K562 (cell line): ENCODE measurements around the gene IQCN. TPM values are rescaled to one million over a fixed set of nuclear protein-coding genes. Genes with fewer than 3 reads are reported as not detected.

ENCODE experiments used
- BRF1 ChIP-seq: IDR thresholded peaks from 3 replicates; pipeline ENCODE4 v1.6.1; 2011; ENCODE audit warnings: borderline replicate concordance, mild to moderate bottlenecking; ENCODE audit not compliant: insufficient read length; ENCODE audit errors: extremely low read depth
- GTF2F1 ChIP-seq: IDR thresholded peaks from 2 replicates; pipeline ENCODE4 v1.6.1; 2011; ENCODE audit warnings: low read depth, low read length, improper control_type of control experiment
- HOMEZ ChIP-seq: fragments of 250-450 bp; sonication (Bioruptor Pico); IDR thresholded peaks from 2 replicates; pipeline ENCODE4 v1.4.0; 2020; ENCODE audit warnings: mild to moderate bottlenecking, moderate library complexity
- ILK ChIP-seq: fragments of 450-650 bp; IDR thresholded peaks from 2 replicates; pipeline ENCODE4 v1.6.1; 2016; ENCODE audit warnings: missing genetic modification characterization, low read depth, mild to moderate bottlenecking, missing compliant biosample characterization, moderate library complexity, borderline replicate concordance
- NFXL1 ChIP-seq: fragments of 450-650 bp; formaldehyde crosslinking; IDR thresholded peaks from 2 replicates; pipeline ENCODE4 v1.4.0; 2021; ENCODE audit warnings: mild to moderate bottlenecking
- NR1H2 ChIP-seq: sonication (generic); formaldehyde crosslinking; IDR thresholded peaks from 2 replicates; pipeline ENCODE4 v1.4.0; 2020; ENCODE audit warnings: mild to moderate bottlenecking, missing genetic modification reagents
- NUFIP1 ChIP-seq: fragments of 450-650 bp; IDR thresholded peaks from 2 replicates; pipeline ENCODE4 v1.6.1; 2018; ENCODE audit not compliant: partially characterized antibody
- POLR2AphosphoS2 ChIP-seq: IDR thresholded peaks from 2 replicates; pipeline ENCODE4 v1.6.1; 2012; ENCODE audit warnings: low read length, improper control_type of control experiment
- SNIP1 ChIP-seq: fragments of 450-650 bp; IDR thresholded peaks from 2 replicates; pipeline ENCODE4 v1.7.1; 2017; ENCODE audit warnings: low read depth, mild to moderate bottlenecking
- TAF7 ChIP-seq: fragments of 450-650 bp; IDR thresholded peaks from 2 replicates; pipeline ENCODE4 v1.6.1; 2016; ENCODE audit warnings: missing genetic modification characterization, missing compliant biosample characterization
- U2AF2 ChIP-seq: fragments of 200-400 bp; formaldehyde crosslinking; optimal IDR thresholded peaks from 2 replicates; pipeline ENCODE3; 2017; ENCODE audit warnings: low read depth, mild to moderate bottlenecking, low read length
- ZBED1 ChIP-seq: IDR thresholded peaks from 2 replicates; pipeline ENCODE4 v1.6.1; 2014
- ZBTB11 ChIP-seq, 3 experiments: fragments of 200-800 bp in 1 of 3; fragments of 250-450 bp in 1 of 3; fragments of 450-650 bp in 1 of 3; sonication (Bioruptor Pico) in 1 of 3; sonication (Bioruptor generic) in 1 of 3; formaldehyde crosslinking in 1 of 3; IDR thresholded peaks; 2 replicates each; pipeline versions ENCODE4 v1.6.1 to v1.8.0; 2016 to 2022; ENCODE audit warnings: mild to moderate bottlenecking in 2 of 3, missing genetic modification characterization in 2 of 3, missing compliant biosample characterization in 1 of 3, moderate library complexity in 1 of 3
- ZBTB33 ChIP-seq: sonication (generic); formaldehyde crosslinking; IDR thresholded peaks from 2 replicates; pipeline ENCODE4 v1.8.1; 2023; ENCODE audit warnings: mild to moderate bottlenecking, missing genetic modification reagents
- ZNF124 ChIP-seq: sonication (generic); formaldehyde crosslinking; IDR thresholded peaks from 2 replicates; pipeline ENCODE4 v1.8.1; 2022; ENCODE audit warnings: missing genetic modification reagents
- ZNF445 ChIP-seq: fragments of 250-450 bp; sonication (Bioruptor Pico); IDR thresholded peaks from 2 replicates; pipeline ENCODE4 v1.4.0; 2020; ENCODE audit warnings: low read depth, mild to moderate bottlenecking, moderate library complexity
- polyA plus RNA-seq, 8 experiments: library from polyadenylated mRNA; depleted of rRNA in 4 of 8; stranded (reverse) in 5 of 8; unstranded in 3 of 8; fragments of >200 nt; fragmentation: Nextera tagmentation in 2 of 8; fragmentation: Illumina TruSeq in 1 of 8; extraction: Ambion mirVana in 2 of 8; extraction: Trizol in 1 of 8; gene quantifications; 2 replicates each; pipeline versions ENCODE4 v1.2.1 to v1.2.3, GENCODE V29; 2011 to 2014; ENCODE audit warnings: inconsistent platforms in 1 of 8, missing spikeins in 1 of 8
- total RNA-seq, 7 experiments: library from RNA; depleted of rRNA in 6 of 7; stranded (reverse); fragments of >200 nt in 6 of 7; fragmentation: Illumina TruSeq in 2 of 7; extraction: Trizol in 2 of 7; gene quantifications; 2 replicates each; pipeline versions ENCODE4 v1.2.1 to v1.2.3, GENCODE V29; 2011 to 2021; ENCODE audit warnings: low replicate concordance in 1 of 7
- TF ChIP-seq, protein P1 (sequence below): sonication (generic); formaldehyde crosslinking; IDR thresholded peaks from 2 replicates; pipeline ENCODE4 v1.5.0; 2020; ENCODE audit warnings: missing genetic modification reagents

IQCN gene
- total and polyA plus RNA-seq, 9 of the 15 experiments (the other 6 are each of a cell fraction or from before 2014, with no cell fraction given) = 0.01 to 0.07 (median 0.04) TPM; not detected in 3

GRCh38 chr19:18317961-18318800 lies 43.9 kb upstream of the IQCN start (continued):
- no peak for TF ChIP-seq U2AF2
- no peak for TF ChIP-seq ILK
- no peak for TF ChIP-seq ZNF445 (CRISPR knock-in tag)
- TF ChIP-seq POLR2AphosphoS2 = no peak
- TF ChIP-seq NUFIP1 = no peak
- TF ChIP-seq, protein P1, sequence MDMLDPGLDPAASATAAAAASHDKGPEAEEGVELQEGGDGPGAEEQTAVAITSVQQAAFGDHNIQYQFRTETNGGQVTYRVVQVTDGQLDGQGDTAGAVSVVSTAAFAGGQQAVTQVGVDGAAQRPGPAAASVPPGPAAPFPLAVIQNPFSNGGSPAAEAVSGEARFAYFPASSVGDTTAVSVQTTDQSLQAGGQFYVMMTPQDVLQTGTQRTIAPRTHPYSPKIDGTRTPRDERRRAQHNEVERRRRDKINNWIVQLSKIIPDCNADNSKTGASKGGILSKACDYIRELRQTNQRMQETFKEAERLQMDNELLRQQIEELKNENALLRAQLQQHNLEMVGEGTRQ (CRISPR knock-in tag) = peak; percentile 26; the same call in 1 of the 2 replicates
- peak; percentile 33; the same call in 1 of the 2 replicates for TF ChIP-seq ZBED1
- peak in 1 of 3 experiments; percentile 60; a peak in 1 of 6 replicates for TF ChIP-seq ZBTB11 (CRISPR knock-in tag; IDR thresholded peaks at IDR 0.05)
- TF ChIP-seq HOMEZ (CRISPR knock-in tag) = no peak
- no peak for TF ChIP-seq NFXL1 (CRISPR knock-in tag)
- no peak for TF ChIP-seq TAF7 (tag)
- TF ChIP-seq SNIP1 = no peak
- no peak for TF ChIP-seq BRF1
- TF ChIP-seq NR1H2 (CRISPR knock-in tag) = no peak
- no peak for TF ChIP-seq ZNF124 (CRISPR knock-in tag)
- no peak for TF ChIP-seq ZBTB33
- TF ChIP-seq GTF2F1 = no peak
